ENCODE measurements around the gene UGT1A8.

GRCh38 chr2:233821196-233821595 is 203.8 kb downstream of the UGT1A8 start:
- TF ChIP-seq CTCF (IDR thresholded peaks at IDR 0.05), result no peak
- TF ChIP-seq POLR2A (IDR thresholded peaks at IDR 0.05), result no peak
- no peak for TF ChIP-seq POLR2AphosphoS5 (IDR thresholded peaks at IDR 0.05)
